GM12878 (cell line): ENCODE measurements around the gene OPRL1. TPM values are rescaled to one million over a fixed set of nuclear protein-coding genes. Genes with fewer than 3 reads are reported as not detected.
A peak's percentile ranks its signal among the peaks of the same experiment; 100 is the strongest.

Experiments used
- ATAC-seq: fragments of 200-7000 bp; cut with Tn5 transposase; 3 replicates; pipeline ENCODE4 v1.9.1; 2020; ENCODE audit warnings: mild to moderate bottlenecking, moderate library complexity
- BruUV-seq: library from RNA; stranded (reverse); fragments of 400-500 nt; replicated peaks from 2 replicates; lab custom pipeline; 2021; lab: Mats Ljungman, UMichigan
- CTCF ChIA-PET: fragments of 300-600 bp; sonication (Branson Sonifier 250); formaldehyde crosslinking; extraction: SDS; loops from one replicate; lab custom pipeline; 2021; ENCODE audit warnings: inconsistent platforms; lab: Yijun Ruan, JAX
- POLR2A ChIA-PET: fragments of 350-600 bp; formaldehyde crosslinking; extraction: SDS; loops from one replicate; lab custom pipeline; 2021; ENCODE audit warnings: inconsistent platforms; lab: Charles Lee
- RAD21 ChIA-PET: fragments of 300-600 bp; sonication (Branson Sonifier 250); formaldehyde crosslinking; loops from one replicate; lab custom pipeline; 2023; ENCODE audit warnings: antibody characterized with exemption; ENCODE audit not compliant: unreplicated experiment; lab: Charles Lee
- SMC1A ChIA-PET: fragments of 300-600 bp; sonication (Branson Sonifier 250); formaldehyde crosslinking; loops from one replicate; lab custom pipeline; 2023; ENCODE audit not compliant: unreplicated experiment, uncharacterized antibody; lab: Charles Lee
- DNase-seq: peaks from one replicate; pipeline ENCODE4 v3.0.0-alpha.2; 2011; ENCODE audit warnings: low read depth, low spot score
- FAIRE-seq: peaks from 3 replicates; lab custom pipeline; 2011; peaks lifted over from hg19 to GRCh38; lab: Jason Lieb, UNC
- H2AFZ ChIP-seq: 2 replicates; pipeline ENCODE4 v1.6.0; 2011; ENCODE audit warnings: low read depth, low read length, control low read depth; ENCODE audit not compliant: control insufficient read depth
- H3K27ac ChIP-seq: 2 replicates; pipeline ENCODE4 v1.5.1; 2011; ENCODE audit warnings: control low read depth; ENCODE audit not compliant: control insufficient read depth, insufficient read depth
- H3K27me3 ChIP-seq, 2 experiments: replicated peaks in 1 of 2; 2 replicates each; pipeline versions ENCODE4 v1.6.0 to v1.6.1; 2011; ENCODE audit warnings: low read length in 1 of 2; ENCODE audit not compliant: control insufficient read depth in 2 of 2, insufficient read depth in 2 of 2
- H3K36me3 ChIP-seq, 2 experiments: 2 replicates each; pipeline ENCODE4 v1.5.1; 2011; ENCODE audit warnings: low read length in 1 of 2; ENCODE audit not compliant: control insufficient read depth in 2 of 2, insufficient read depth in 2 of 2
- H3K4me1 ChIP-seq: 2 replicates; pipeline ENCODE4 v1.6.1; 2011; ENCODE audit warnings: mild to moderate bottlenecking, low read length, moderate library complexity, mixed read lengths; ENCODE audit not compliant: control insufficient read depth, insufficient read depth
- H3K4me2 ChIP-seq: 2 replicates; pipeline ENCODE4 v1.6.0; 2011; ENCODE audit warnings: control low read depth; ENCODE audit not compliant: control insufficient read depth, insufficient read depth
- H3K4me3 ChIP-seq: fragments of 200-600 bp; sonication (generic); 2 replicates; pipeline ENCODE4 v1.5.1; 2016
- H3K79me2 ChIP-seq: 2 replicates; pipeline ENCODE4 v1.6.0; 2011; ENCODE audit warnings: low read length; ENCODE audit not compliant: control insufficient read depth, insufficient read depth
- H3K9ac ChIP-seq: 2 replicates; pipeline ENCODE4 v1.8.0; 2011; ENCODE audit warnings: low read length, control low read depth, mixed read lengths; ENCODE audit not compliant: control insufficient read depth, insufficient read depth
- H3K9me3 ChIP-seq: replicated peaks from 3 replicates; pipeline ENCODE4 v1.5.1; 2011; ENCODE audit warnings: mild to moderate bottlenecking, low read length; ENCODE audit not compliant: control insufficient read depth, insufficient read depth
- H4K20me1 ChIP-seq: 2 replicates; pipeline ENCODE4 v1.6.0; 2011; ENCODE audit not compliant: control insufficient read depth, insufficient read depth
- CUX1 ChIP-seq: IDR thresholded peaks from 2 replicates; pipeline ENCODE4 v1.6.1; 2012; ENCODE audit warnings: improper control_type of control experiment, low read depth, low read length; ENCODE audit not compliant: insufficient replicate concordance
- DPF2 ChIP-seq: fragments of 450-650 bp; IDR thresholded peaks from 2 replicates; pipeline ENCODE4 v1.6.1; 2017; ENCODE audit warnings: mild to moderate bottlenecking
- EGR1 ChIP-seq, 2 experiments: IDR thresholded peaks; 1 replicate in 1 of 2; 2 replicates in 1 of 2; pipeline ENCODE4 v1.6.1; 2011 to 2012; ENCODE audit warnings: low read depth in 2 of 2, low read length in 2 of 2, borderline replicate concordance in 1 of 2, mild to moderate bottlenecking in 1 of 2, moderate library complexity in 1 of 2
- GATAD2B ChIP-seq: fragments of 450-650 bp; conservative IDR thresholded peaks from 2 replicates; pipeline ENCODE4 v1.6.1; 2017; ENCODE audit warnings: low read depth, mild to moderate bottlenecking, moderate library complexity
- POLR2AphosphoS2 ChIP-seq: IDR thresholded peaks from 2 replicates; pipeline ENCODE4 v1.6.1; 2011; ENCODE audit warnings: low read depth, mild to moderate bottlenecking, low read length, improper control_type of control experiment, moderate library complexity
- WRNIP1 ChIP-seq: IDR thresholded peaks from 2 replicates; pipeline ENCODE4 v1.6.1; 2011; ENCODE audit warnings: low read depth, low read length, improper control_type of control experiment, borderline replicate concordance
- YY1 ChIP-seq: IDR thresholded peaks from 2 replicates; pipeline ENCODE4 v1.6.1; 2011; ENCODE audit warnings: low read depth, mild to moderate bottlenecking, low read length
- WGBS: methylation state at CpG from one replicate; pipeline ENCODE4 v1.1.6; 2016; ENCODE audit warnings: low lambda C conversion rate; ENCODE audit not compliant: insufficient replicate concordance, insufficient coverage; ENCODE audit errors: missing lambda C conversion rate; 5-methylcytosine and 5-hydroxymethylcytosine counted together
- in situ Hi-C: fragments of 300-500 bp; cut with MboI; formaldehyde crosslinking; loops from 9 replicates; pipeline ENCODE4 v1.14.3; 2018; ENCODE audit warnings: mixed read lengths
- intact Hi-C: fragments of 100-400 bp; cut with micrococcal nuclease; formaldehyde crosslinking; loops from one replicate; pipeline ENCODE4 v1.14.2; 2022; ENCODE audit not compliant: unreplicated experiment
- polyA plus RNA-seq, 11 experiments: library from polyadenylated mRNA; depleted of rRNA in 4 of 11; unstranded in 6 of 11; stranded (reverse) in 5 of 11; fragments of >200 nt; fragmentation: Nextera tagmentation in 4 of 11; fragmentation: Illumina TruSeq in 1 of 11; extraction: Ambion mirVana in 4 of 11; extraction: Trizol in 1 of 11; gene quantifications; 1 replicate in 1 of 11; 2 replicates in 10 of 11; pipeline versions ENCODE4 v1.2.1 to v1.2.3, GENCODE V29; 2011 to 2016; ENCODE audit warnings: inconsistent platforms in 2 of 11, missing spikeins in 2 of 11, low read depth in 1 of 11
- total RNA-seq, 4 experiments: library from RNA; depleted of rRNA in 3 of 4; stranded (reverse); fragments of >200 nt in 3 of 4; fragmentation: Illumina TruSeq in 1 of 4; extraction: Trizol in 1 of 4; gene quantifications; 2 replicates each; pipeline versions ENCODE4 v1.2.1 to v1.2.3, GENCODE V29; 2013 to 2021

The OPRL1 gene
- total and polyA plus RNA-seq, 10 of the 15 experiments (the other 5 are each of a cell fraction or from before 2014, with no cell fraction given), result 0.04 to 0.41 (median 0.24) TPM; not detected in 1

DNA sequence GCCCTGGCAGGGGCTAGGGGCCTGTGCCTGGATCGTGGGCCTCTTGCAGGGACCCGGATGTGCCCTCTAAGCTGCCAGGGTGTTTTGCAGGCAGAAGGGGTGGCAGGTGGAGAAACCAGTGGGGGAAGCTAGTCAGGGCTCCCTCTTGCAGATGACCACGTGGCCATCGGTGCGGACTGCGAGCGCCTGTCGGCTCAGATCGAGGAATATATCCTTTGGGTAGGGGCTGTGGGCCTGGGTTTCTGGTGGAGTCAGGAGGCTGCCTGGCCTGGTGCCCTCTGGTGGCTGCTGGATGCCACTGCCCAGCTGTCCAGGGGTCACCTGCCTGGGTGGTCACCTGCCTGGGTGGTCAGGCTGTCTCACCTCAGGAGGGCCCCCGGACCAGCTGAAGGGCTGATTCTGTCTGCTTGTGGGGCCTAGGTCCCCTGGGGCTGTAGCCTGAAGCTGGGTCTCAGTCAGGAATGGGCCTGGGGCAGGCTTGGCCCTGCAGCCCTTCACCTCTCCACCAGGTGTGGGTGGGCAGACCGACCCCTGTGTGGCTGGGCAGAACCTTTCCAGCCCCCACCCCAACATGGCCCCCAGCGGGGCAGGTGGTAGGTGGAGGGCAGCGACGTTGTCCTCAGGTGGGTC lies 10.2 kb upstream of the OPRL1 start (continued):
- TF ChIP-seq CUX1 (no peak), WRNIP1 (no peak), EGR1 (IDR thresholded peaks at IDR 0.05; ENCODE audit: borderline replicate concordance in 1 of 2, low read depth in 2 of 2, low read length in 2 of 2) (no peak)

DNA sequence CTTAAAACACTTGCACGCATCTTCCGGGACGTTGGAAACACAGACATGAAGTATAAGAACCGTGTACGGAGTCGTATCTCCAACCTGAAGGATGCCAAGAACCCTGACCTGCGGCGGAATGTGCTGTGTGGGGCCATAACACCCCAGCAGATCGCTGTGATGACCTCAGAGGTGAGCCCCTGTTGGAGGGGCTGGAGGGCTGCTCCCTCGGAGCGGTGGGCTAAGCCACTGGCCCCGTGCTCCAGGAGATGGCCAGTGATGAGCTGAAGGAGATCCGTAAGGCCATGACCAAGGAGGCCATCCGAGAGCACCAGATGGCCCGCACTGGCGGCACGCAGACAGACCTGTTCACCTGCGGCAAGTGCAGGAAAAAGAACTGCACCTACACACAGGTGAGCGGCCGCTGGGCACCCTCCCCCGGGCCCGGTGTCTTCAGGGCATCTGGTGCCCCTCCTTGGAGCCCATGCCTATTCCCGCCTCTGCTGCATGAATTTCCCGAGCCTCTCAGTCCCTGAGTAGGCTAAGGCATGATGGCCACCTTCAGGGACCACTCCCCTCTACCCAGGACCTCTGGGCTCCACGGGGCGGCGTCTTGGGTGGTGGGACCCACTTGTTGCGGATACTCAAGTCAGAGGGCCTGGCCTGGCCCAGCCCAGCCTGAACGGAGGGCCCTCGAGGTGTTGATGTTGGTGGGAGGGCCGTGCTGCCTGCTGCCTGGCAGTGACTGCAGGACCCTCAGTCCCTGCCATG lies 9.5 kb upstream of the OPRL1 start:
- CTCF ChIA-PET, result interaction anchor here (1.2 to 2.3 kb wide), 5 partner anchors 8 to 31 kb away, joined by 5 to 10 read pairs (median 7); no protein-coding TSS in a partner anchor

More for the DNA sequence above, 9.5 kb upstream of the OPRL1 start:
- ChIA-PET POLR2A (interaction anchor here (1.3 kb wide), 1 partner anchor 9 kb away, joined by 4 read pairs; the partner anchor contains the start of gene RGS19), RAD21 (interaction anchor here (0.8 kb wide), 1 partner anchor 32 kb away, joined by 3 read pairs; no protein-coding TSS in a partner anchor), SMC1A (interaction anchor here (0.6 to 0.9 kb wide), 2 partner anchors 17 to 31 kb away, joined by 3 to 4 read pairs; no protein-coding TSS in a partner anchor)
- Histone ChIP-seq H3K4me2 (no peak overlapping the region), H3K27ac (no peak overlapping the region), H3K4me1 (peaks cover 13% of the 10 kb centered on the region), H4K20me1 (no peaks in the 10 kb centered on the region), H2AFZ (no peak overlapping the region), H3K79me2 (no peaks in the 10 kb centered on the region; the same call in none of the 2 replicates), H3K27me3 (no peaks in the 10 kb centered on the region), H3K9me3 (no peaks in the 10 kb centered on the region), H3K36me3 (peaks cover 3 to 22% of the 10 kb centered on the region in 2 experiments), H3K4me3 (no peak overlapping the region), H3K9ac (no peak overlapping the region)
- no TSS peak for BruUV-seq
- WGBS, result 80% methylated on average over 31 of the region's 31 CpGs
- DNase-seq (no peak), ATAC-seq (no peak), FAIRE-seq (no peak)
- in situ Hi-C loops, result no loop called here
- intact Hi-C loops, result no loop called here
- no peak for TF ChIP-seq GATAD2B
- TF ChIP-seq DPF2, result no peak
- 0 out of 2 replicates have a peak, but pooled peaks have one; percentile 19 for TF ChIP-seq POLR2AphosphoS2
- TF ChIP-seq YY1, result no peak
